ENCODE data around the gene COL25A1. TPM values are rescaled to one million over a fixed set of nuclear protein-coding genes. Genes with fewer than 3 reads are reported as not detected.

COL25A1 gene
- total and polyA plus RNA-seq, 4 donors, result 0.61 to 4.4 (median 2.1) TPM

DNA sequence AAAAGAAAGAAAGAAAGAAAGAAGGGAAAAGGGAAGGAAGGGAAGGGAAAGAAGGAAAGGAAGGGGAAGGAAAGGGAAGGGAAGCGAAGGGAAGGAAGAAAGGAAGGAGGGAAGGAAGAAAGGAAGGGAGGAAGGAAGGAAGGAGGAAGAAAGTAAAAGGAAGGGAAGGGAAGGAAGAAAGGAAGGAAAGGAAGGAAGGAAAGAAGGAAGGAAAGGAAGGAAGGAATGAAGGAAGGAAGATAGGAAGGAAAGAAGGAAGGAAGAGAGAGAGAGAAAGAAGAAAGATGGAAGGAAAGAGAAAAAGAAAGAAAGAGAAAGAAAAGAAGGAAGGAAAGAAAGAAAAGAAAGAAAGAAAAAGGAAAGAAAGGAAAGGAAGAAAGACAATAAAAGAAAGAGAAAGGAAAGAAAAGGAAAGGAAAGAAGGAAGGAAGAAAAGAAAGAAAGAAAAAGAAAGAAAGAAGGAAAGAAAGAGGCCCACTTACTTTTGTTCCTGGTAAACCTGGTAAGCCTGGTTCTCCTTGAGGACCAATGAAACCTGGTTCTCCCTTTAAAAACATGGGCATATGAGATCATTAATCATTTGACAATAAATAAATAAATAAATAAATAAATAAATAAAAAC, 433.7 kb downstream of the COL25A1 start:
- no peak for DNase-seq (ENCODE audit: low spot score)
- no peak overlapping the region for H3K27ac ChIP-seq (ENCODE audit: low read depth in 1 of 2, low read length in 2 of 2)
- peaks cover 0 to 2% (median 0%) of the 10 kb centered on the region in 4 donors for H3K27me3 ChIP-seq (ENCODE audit: control insufficient read depth in 4 of 4, insufficient read depth in 4 of 4, low read length in 3 of 4)
- H3K4me1 ChIP-seq (ENCODE audit: control insufficient read depth in 4 of 4, insufficient read depth in 4 of 4, low read length in 3 of 4), result no peaks in the 10 kb centered on the region
- H3K4me3 ChIP-seq (ENCODE audit: low read depth in 1 of 3, low read length in 3 of 3), result no peak overlapping the region
- H3K9ac ChIP-seq (ENCODE audit: low read depth in 1 of 2, low read length in 2 of 2), result no peak overlapping the region
- 78% methylated on average over 1 of the region's 1 CpG for WGBS
- no peaks in the 10 kb centered on the region for H3K9me3 ChIP-seq (ENCODE audit: control insufficient read depth in 4 of 4, low read length in 3 of 4)
- TF ChIP-seq SP1 (IDR thresholded peaks at IDR 0.05), result no peak
- no peak for TF ChIP-seq RAD21 (IDR thresholded peaks at IDR 0.05)
- TF ChIP-seq, protein P1, sequence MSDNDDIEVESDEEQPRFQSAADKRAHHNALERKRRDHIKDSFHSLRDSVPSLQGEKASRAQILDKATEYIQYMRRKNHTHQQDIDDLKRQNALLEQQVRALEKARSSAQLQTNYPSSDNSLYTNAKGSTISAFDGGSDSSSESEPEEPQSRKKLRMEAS (IDR thresholded peaks at IDR 0.05), result no peak
- TF ChIP-seq, protein P2, sequence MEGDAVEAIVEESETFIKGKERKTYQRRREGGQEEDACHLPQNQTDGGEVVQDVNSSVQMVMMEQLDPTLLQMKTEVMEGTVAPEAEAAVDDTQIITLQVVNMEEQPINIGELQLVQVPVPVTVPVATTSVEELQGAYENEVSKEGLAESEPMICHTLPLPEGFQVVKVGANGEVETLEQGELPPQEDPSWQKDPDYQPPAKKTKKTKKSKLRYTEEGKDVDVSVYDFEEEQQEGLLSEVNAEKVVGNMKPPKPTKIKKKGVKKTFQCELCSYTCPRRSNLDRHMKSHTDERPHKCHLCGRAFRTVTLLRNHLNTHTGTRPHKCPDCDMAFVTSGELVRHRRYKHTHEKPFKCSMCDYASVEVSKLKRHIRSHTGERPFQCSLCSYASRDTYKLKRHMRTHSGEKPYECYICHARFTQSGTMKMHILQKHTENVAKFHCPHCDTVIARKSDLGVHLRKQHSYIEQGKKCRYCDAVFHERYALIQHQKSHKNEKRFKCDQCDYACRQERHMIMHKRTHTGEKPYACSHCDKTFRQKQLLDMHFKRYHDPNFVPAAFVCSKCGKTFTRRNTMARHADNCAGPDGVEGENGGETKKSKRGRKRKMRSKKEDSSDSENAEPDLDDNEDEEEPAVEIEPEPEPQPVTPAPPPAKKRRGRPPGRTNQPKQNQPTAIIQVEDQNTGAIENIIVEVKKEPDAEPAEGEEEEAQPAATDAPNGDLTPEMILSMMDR (IDR thresholded peaks at IDR 0.05; ENCODE audit: low read depth, low read length, missing input control), result no peak
- no peak for TF ChIP-seq EGR1 (IDR thresholded peaks at IDR 0.05; ENCODE audit: low read depth in 2 of 2)
- TF ChIP-seq RXRA (IDR thresholded peaks at IDR 0.05), result no peak
- TF ChIP-seq TAF1 (conservative IDR thresholded peaks at IDR 0.05), result no peak
- TF ChIP-seq FOXA1 (IDR thresholded peaks at IDR 0.05), result no peak
- TF ChIP-seq, protein P3, sequence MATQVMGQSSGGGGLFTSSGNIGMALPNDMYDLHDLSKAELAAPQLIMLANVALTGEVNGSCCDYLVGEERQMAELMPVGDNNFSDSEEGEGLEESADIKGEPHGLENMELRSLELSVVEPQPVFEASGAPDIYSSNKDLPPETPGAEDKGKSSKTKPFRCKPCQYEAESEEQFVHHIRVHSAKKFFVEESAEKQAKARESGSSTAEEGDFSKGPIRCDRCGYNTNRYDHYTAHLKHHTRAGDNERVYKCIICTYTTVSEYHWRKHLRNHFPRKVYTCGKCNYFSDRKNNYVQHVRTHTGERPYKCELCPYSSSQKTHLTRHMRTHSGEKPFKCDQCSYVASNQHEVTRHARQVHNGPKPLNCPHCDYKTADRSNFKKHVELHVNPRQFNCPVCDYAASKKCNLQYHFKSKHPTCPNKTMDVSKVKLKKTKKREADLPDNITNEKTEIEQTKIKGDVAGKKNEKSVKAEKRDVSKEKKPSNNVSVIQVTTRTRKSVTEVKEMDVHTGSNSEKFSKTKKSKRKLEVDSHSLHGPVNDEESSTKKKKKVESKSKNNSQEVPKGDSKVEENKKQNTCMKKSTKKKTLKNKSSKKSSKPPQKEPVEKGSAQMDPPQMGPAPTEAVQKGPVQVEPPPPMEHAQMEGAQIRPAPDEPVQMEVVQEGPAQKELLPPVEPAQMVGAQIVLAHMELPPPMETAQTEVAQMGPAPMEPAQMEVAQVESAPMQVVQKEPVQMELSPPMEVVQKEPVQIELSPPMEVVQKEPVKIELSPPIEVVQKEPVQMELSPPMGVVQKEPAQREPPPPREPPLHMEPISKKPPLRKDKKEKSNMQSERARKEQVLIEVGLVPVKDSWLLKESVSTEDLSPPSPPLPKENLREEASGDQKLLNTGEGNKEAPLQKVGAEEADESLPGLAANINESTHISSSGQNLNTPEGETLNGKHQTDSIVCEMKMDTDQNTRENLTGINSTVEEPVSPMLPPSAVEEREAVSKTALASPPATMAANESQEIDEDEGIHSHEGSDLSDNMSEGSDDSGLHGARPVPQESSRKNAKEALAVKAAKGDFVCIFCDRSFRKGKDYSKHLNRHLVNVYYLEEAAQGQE (IDR thresholded peaks at IDR 0.05), result no peak
- no peak for TF ChIP-seq JUND (IDR thresholded peaks at IDR 0.05)
- TF ChIP-seq HNF4A (conservative IDR thresholded peaks at IDR 0.05), result no peak
- TF ChIP-seq, protein P4, sequence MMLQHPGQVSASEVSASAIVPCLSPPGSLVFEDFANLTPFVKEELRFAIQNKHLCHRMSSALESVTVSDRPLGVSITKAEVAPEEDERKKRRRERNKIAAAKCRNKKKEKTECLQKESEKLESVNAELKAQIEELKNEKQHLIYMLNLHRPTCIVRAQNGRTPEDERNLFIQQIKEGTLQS (IDR thresholded peaks at IDR 0.05), result no peak
- H3K36me3 ChIP-seq (ENCODE audit: control insufficient read depth in 4 of 4, insufficient read depth in 3 of 4, low read depth in 1 of 4, low read length in 3 of 4), result no peaks in the 10 kb centered on the region

DNA sequence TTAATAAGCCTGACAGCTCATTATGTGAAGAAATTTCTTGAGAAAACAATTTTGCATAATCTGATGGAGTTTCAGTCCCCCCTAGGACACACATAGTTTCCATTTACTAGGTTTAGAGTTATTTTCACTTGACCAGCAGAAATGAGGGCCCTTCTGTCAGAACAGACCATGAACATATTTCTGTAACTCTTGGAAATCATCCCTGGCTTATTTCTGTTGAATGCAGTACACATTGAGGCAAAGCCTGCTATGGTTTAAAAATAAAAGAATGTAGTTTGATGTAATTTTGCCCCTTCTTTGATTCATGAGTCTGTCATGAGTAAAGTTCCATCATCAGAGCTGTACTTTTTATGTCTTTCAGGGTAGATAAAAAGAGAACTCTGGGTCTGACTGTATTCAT, 435.0 kb downstream of the COL25A1 start:
- no peak overlapping the region for H3K4me3 ChIP-seq (ENCODE audit: low read depth in 1 of 3, low read length in 3 of 3)
- DNase-seq (ENCODE audit: low spot score), result no peak
- peaks cover 0 to 2% (median 0%) of the 10 kb centered on the region in 4 donors for H3K27me3 ChIP-seq (ENCODE audit: control insufficient read depth in 4 of 4, insufficient read depth in 4 of 4, low read length in 3 of 4)
- no peaks in the 10 kb centered on the region for H3K4me1 ChIP-seq (ENCODE audit: control insufficient read depth in 4 of 4, insufficient read depth in 4 of 4, low read length in 3 of 4)
- TF ChIP-seq, protein P4 (IDR thresholded peaks at IDR 0.05), result no peak
- TF ChIP-seq, protein P1 (IDR thresholded peaks at IDR 0.05), result no peak
- TF ChIP-seq RAD21 (IDR thresholded peaks at IDR 0.05) (no peak), JUND (IDR thresholded peaks at IDR 0.05) (no peak), HNF4A (conservative IDR thresholded peaks at IDR 0.05) (no peak)
- TF ChIP-seq, protein P2 (IDR thresholded peaks at IDR 0.05; ENCODE audit: low read depth, low read length, missing input control), result no peak
- no peaks in the 10 kb centered on the region for H3K9me3 ChIP-seq (ENCODE audit: control insufficient read depth in 4 of 4, low read length in 3 of 4)
- H3K27ac ChIP-seq (ENCODE audit: low read depth in 1 of 2, low read length in 2 of 2), result no peak overlapping the region
- H3K9ac ChIP-seq (ENCODE audit: low read depth in 1 of 2, low read length in 2 of 2), result no peak overlapping the region
- H3K36me3 ChIP-seq (ENCODE audit: control insufficient read depth in 4 of 4, insufficient read depth in 3 of 4, low read depth in 1 of 4, low read length in 3 of 4), result no peaks in the 10 kb centered on the region
